T follicular helper cell (primary cell): ENCODE results near the gene BSCL2.
"Not testable (repeated sequence)": the region's sequence is repeated elsewhere in the genome, so short reads cannot be mapped to it uniquely, and the experiment has no call there.

Experiments used
- DNase-seq: peaks from one replicate; pipeline ENCODE4 v3.0.0-alpha.2; 2020; ENCODE audit warnings: low read depth
- total RNA-seq, 2 experiments: gene quantifications; one replicate each; lab custom pipeline; 2026; lab: John Stamatoyannopoulos, UW

BSCL2 gene
- 3.0 to 6.0 reads per million in 2 experiments for total RNA-seq

DNA sequence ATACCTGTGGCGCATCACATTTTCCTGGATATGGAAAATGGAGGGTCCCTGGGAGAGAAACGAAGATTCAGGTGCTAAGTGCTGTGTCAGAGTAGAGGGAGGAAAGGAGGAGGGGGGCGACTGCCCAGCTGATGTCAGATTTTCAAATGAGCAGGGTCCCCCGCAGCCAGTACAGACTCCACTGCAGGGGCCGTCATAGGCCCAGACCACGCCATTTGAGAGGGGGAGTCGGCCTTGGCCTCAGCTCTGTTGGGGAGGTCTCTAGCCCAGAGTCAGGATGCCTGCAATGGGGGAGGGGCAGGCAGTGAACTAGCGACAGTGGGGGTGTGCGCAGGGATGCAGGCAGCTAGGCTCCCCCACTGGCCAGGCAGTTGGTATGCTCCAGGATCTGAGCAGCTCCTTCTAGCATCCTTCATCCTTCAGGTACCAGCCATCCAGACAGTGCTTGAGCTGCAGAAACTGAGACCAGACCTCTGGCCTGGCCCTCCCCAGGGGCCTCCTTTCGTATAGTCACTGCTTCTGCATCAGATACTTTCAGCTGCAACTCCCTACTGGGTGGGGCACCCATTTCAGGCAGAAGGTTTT is at the start of gene BSCL2, which contains the start of gene GNG3:
Gene BSCL2, minus strand, starts transcription at position 148 of the 585 bp plus-strand sequence. CDS start 229 bp downstream, outside the sequence.
Gene GNG3, plus strand, starts transcription at position 400 of the 585 bp plus-strand sequence. CDS start 620 bp downstream, outside the sequence.
- DNase-seq: no peak

DNA sequence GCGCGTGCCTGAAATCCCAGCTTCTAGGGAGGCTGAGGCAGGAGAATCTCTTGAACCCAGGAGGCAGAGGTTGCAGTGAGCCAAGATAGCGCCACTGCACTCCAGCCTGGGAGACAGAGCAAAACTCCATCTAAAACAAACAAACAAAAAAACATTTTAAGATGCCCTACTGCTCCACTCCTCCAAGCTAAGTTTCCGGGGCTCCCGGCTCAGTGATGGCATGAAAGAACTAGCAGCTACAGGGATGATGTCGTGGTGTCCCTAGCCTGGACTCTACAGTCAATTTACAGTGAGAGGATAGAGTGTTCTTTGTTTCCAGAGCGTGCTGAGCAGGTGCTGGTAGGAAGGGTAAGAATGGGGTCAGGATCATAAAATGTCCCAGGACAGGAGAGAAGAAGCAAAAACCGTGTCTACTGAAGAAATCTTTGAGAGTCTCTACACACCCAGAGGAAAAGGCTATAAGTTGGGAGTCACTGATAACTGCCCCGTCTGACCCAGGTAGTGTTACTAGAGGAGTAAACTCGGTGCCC is 47.9 kb upstream of the BSCL2 start:
- DNase-seq: no peak

DNA sequence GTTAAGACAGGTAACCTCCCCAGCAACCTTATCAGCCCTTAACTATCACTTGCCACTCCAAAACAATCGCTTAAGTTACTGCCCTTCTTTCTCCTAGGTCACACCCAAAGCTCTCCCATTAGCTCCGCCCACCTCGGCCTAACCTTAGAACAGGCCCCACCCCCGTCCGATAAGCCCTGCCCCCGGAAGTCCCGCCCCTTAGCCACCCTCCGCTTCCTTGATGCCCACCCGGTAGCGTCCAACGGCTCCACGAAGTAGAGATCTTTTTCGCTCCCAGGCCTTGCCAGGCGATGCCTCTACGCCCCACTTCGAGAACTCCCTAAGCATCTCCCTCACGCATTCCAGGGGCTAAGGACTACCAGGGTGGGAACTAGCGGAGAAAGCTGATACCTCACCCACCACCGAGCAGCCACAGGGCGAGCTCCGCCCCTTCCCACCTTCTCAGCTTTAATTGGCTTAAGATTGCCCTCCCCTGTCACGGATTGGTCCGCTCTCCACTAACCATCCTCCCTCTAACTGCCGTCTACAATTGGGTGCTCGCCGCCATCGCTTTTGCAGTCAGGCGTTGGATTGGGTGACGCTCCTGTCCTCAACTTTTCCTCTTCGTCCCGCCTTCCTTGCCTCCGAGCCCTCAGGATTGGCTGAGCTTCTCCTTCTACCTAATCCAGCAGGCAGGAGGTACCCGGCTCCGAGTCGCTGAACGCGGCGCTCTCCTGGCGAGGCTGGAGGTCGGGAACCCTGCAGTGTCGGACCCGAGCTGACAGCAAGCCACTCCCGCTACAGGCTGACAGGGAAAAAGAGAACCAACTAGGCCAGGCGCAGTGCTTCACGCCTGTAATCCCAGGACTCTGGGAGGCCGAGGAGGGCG is 46.7 kb upstream of the BSCL2 start, which contains the start of gene ZBTB3:
Gene ZBTB3, minus strand, starts transcription at position 425 of the 868 bp plus-strand sequence. CDS start 496 bp downstream, outside the sequence.
- DNase-seq: peak; percentile 95

DNA sequence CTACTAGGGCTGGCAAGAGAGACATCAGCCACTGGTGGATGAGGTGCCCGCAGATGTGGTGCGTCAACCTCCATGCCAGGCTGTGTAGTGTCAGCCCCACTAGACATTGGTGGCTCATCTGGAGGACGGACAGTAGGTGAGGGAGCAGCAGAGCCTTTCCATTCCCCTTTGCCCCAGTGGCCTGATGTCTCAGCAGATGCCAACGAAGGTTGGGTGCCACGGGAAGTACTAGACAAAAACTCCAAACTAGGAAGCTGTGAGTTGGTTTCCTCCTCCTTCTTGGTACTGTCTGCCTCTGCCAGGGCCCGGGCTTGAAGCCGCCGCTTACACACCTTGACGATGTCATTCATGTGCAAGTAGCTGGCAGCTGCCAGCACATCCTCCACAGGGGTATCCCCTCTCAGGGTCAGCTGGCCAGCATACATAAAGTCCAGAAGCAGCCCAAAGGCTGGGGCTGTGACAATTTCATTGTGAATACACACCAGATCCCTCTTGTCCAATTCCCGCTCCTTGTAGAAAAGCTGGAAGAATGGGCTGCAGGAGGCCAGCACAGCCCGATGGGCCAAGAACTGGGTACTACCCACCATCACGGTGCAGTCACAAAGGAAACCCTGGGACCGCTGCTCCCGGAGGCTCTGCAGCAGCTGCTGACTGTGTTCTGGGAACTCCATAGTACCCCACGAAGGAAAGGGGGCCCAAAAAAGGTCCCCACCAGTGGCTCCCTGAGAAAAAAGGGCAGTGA is 45.9 kb upstream of the BSCL2 start:
- DNase-seq: no peak

DNA sequence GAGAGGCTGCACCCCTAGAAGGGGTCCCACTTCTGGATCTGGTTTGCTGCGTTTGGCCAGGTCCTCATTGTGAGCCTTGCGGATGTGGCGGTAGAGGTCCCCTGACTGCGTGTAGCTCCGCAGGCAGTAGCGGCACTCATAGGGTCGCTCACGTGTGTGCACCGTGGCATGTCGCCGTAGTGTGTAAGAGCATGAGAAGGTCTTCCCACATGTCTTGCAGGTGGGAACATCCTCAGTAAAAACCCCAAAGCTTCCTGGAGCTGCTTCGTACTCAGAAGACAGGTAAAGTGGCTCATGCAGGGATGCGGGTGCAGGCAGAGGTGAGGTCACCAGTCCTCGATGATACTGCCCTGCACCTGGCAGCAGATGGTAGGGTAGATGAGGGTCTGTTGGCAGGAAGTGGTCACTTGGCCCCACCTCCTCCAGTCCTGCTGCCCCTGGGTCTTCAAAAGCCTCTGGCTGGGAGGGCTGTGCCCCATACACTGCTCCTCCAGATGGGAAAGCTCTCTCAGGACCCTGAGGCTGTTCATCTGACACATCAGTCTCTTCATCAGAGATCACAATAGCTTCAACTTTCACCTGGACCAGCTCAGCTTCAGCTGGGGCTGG is 45.1 kb upstream of the BSCL2 start:
- no peak for DNase-seq

DNA sequence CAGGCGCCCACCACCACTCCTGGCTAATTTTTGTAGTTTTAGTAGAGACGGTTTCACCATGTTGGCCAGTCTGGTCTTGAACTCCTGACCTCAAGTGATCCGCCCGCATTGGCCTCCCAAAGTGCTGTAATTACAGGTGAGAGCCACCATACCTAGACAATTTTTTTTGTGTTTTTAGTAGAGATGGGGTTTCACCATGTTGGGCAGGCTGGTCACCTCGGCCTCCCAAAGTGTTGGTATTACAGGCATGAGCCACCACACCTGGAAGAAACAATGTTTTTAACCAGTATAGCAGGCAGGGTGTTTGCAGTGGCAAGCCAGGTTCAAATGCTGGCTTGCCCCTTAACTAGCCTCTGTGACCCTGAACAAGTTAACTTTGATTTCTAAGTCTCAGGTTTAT is 42.7 kb upstream of the BSCL2 start:
- DNase-seq: not testable (repeated sequence)

DNA sequence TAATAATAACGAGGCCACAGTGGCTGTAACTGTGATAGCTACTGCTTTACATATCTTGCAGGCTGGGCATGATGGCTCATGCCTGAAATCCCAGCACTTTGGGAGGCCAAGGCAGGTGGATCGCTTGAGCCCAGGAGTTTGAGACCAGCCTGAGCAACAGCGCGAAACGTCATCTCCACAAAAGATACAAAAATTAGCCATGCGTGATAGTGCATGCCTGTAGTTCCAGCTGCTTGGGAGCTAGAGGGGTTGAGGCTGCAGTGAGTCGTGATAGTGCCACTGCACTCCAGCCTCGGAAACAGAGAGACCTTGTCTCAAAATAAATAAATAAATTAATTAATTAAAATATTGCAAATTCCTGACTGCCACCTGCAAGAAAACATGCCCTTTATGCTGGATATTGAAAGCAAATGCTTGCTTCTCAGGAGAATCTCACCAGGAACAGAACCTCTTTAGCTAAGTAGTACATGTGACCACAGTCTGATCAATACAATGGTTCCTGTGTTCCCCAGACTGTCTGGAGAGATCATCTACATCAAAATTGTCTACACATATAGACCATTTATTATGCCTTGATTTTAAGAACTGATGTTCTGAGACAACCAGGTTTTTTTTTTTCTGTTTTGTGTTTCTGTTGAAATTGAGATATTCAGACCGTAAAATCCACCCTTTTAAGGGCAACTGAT is 40.4 kb upstream of the BSCL2 start:
- DNase-seq: no peak

DNA sequence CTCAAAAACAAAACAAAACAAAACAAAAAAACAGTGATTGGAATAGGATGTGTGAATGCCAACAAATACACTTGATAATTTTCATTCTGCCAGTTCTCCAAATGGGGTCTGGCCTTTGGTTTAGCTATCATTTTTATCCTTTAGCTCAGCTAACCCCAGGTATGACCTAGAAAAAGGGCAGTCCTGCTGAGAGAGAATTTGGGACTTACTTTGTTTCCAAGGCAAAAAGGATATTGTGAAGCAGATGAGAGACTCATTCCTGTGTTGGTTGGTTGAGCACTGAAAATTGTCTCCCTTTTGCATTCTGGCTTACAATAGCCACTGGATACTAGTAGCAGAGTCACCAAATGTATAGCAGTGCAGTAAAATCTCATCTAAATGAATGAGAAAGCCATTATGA is 30.0 kb upstream of the BSCL2 start:
- DNase-seq: no peak

DNA sequence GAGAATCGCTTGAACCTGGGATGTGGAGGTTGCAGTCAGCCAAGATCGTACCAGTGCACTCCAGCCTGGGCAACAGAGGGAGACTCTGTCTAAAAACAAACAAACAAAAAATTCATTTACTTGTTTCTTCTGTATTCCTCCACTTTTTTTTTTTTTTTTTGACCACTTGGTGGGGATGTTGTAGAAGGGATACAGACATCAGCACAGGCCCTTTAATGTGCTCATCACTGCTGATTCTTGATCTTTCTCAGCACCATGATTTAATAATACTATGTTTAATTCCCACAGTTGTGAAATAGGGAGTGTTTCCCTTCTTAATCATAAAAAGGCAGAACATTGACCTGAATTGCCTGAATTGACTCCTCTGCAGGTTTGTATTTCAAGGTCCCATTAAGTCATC is 25.6 kb upstream of the BSCL2 start:
- no peak for DNase-seq

DNA sequence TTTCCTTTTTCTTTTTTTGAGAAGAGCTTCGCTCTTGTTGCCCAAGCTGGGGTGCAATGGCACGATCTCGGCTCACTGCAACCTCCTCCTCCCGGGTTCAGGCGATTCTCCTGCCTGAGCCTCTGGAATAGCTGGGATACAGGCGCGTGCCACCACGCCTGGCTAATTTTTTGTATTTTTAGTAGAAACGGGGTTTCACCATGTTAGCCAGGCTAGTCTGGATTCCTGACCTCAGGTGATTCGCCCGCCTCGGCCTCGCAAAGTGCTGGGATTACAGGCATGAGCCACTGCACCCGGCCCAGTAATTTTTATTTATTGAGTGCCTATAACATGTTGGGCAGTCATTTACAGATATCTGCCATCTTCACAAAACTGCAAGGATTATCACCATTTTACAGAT is 22.9 kb upstream of the BSCL2 start:
- not testable (repeated sequence) for DNase-seq

DNA sequence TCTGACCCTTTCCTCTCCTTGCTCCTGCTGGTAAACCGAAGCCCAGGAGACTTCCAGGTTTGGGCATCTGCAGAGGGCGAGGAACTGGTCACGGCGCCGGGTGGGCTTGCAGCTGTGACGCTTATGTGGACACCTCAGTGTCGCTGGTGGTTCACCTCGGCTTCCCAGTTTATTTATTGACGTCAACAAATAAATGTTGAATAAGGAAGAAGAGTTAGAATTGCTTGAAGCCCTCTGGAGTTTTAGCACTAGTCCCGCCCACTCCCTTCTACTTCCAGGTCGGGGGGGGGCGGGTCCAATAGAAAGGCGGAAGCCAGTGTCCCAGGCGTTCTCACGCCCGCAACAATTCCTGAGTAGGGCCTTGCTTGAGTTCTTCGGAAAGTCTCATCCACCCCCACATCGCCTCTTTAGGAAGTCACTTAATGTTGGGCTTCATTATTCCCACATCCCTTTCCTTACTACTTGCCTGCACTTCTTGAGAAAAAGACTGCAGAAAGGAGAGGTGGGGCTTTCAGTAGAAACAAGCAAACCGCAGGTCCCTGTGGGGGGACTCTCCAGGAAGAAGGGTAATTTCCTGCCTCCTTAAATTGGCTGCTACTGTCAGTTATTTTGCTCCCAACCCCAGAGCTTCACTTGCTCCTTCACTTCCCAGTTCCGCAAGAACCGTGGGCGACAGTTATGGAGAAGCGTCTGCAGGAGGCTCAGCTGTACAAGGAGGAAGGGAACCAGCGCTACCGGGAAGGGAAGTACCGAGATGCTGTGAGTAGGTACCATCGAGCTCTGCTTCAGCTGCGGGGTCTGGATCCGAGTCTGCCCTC is 21.2 kb upstream of the BSCL2 start, which contains the start of gene TTC9C:
Gene TTC9C, plus strand, starts transcription at position 316 of the 818 bp plus-strand sequence. Its CDS starts 363 bp downstream, at position 679.
- DNase-seq: peak; percentile 79

DNA sequence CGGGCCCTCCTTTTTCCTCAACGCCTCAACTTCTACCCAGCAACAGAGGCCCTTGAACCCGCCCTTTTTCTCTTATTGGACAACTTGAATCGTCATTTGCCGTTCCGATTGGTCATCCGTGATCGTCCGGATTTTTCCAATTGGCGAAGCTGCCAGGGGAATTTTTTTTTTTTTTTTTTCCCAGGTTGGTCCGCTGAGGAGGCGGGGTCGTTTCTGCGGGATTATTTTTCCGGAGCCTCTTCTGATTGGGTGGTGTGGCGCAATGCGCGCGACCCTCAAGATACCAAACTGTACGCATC is 20.6 kb upstream of the BSCL2 start:
- DNase-seq: peak; percentile 83

DNA sequence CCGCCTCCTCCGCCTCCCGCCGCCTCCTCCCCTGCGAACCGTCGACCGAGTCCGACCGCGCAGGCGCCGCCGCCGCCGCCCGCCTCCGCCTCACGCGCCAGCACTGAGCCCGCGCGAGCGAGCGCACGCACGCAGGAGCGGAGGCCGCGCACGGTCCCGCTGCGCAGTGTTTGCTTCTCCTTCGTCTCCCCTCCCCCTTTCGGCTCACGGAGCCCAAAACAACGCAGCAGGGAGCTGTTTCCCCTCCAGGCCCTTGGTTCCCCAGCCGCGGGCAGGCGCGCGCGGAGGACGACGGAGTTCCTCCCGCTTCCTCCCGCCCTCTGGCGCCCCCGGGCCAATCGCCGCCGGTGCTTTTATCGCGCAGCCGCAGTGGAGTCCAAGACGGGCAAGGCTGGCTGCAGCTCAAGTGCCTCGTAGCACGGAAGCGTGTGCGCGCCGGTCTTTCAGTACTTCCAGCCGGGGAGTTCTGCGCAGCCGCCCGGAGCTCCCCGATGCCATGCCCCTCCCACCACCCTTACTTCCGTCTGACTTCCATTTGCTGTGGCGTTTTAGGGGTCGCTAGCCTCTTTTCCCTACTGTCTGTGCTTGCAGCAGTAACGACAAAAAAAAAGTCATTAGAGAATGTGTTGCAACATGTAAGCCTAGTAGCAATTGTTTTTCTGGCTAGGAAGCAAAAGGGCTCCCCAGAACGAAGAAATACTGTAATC is 20.1 kb upstream of the BSCL2 start, which contains the start of gene HNRNPUL2:
Gene HNRNPUL2, minus strand, starts transcription at position 293 of the 707 bp plus-strand sequence. CDS start 301 bp downstream, outside the sequence.
- DNase-seq: peak; percentile 98

DNA sequence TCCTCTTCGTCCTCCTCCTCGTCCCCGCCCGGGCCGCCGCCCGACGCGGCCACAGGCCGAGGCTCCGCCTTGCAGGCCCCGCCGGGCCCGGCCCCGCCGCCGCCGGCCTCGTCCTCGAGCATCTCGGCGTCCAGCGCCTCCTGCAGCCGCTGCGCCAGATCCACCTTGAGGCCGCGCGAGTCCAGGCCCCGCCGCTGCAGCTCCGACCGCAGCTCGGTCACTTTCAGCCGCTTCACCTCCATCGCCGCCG is 19.6 kb upstream of the BSCL2 start:
- DNase-seq: no peak

DNA sequence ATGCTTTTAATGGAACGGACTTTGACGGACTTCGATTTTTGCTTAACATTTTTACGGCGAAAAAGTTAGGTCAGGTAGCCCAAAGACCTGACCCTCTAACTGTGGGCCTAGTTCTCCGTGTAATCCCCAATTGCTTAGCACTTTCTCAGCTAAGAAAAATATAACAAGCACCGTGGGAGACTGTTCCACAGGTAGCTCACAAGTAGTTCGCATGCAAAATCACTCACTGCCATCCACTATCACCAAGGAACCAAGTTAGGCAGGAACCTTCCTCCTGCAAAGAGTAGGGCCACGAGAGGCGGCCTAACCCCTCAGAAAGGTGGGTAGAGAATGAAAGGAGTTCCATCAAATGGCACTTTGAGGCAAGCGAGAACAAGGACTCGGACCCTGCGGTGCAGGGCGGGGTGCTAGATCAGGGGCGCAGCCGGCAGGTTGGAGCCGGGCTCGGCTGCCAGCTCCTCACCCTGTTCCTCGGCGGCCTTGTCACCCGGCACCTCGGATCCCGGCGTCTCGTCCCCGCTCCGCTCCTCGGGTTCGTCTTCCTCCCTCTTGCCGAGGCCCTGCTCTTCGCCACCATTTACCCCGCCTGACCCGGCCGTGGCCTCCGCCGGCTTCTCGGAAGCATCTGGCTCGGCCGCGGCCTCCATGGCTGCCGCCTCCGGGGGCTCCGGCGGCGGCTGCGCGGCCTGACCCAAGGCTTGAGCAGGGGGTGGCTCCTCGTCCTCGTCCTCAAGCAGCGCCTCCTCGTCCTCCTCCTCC is 19.1 kb upstream of the BSCL2 start:
- DNase-seq: no peak

DNA sequence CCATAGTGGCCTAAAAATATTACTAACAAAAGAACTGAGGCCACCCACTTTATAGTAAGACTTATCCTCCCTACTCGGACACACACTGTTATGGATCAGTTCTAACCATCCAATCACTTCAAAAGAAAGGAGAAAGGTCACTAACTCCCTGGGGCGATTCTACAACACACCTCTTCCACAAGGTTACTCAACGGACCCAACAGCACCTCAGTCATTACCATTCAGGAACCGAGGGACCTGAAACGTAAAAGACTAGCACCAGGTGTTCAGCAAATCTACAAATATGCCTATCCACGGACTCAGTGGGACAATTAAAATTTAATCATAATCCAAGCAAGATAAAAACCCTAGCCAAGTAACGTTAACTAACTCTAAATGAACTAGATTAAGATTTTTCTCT is 18.4 kb upstream of the BSCL2 start:
- DNase-seq: no peak

DNA sequence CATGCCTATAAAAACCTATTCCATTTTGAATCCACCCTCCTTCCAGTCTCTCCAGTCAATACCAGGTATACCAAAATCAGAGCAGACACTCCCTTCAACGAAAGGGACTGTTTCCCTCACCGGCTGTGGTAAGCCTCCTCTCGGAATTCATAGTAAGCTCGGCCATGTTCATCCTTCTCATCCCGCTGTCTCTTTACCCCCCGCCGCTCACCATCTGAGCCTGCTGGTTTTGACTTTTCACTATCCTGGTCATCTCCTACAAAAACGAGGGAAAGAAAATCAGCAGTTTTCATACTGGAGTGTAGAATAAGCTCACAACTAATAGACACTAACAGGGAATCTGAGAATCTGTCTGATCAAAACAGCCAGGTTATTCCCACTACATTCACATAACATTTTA is 16.9 kb upstream of the BSCL2 start:
- no peak for DNase-seq

DNA sequence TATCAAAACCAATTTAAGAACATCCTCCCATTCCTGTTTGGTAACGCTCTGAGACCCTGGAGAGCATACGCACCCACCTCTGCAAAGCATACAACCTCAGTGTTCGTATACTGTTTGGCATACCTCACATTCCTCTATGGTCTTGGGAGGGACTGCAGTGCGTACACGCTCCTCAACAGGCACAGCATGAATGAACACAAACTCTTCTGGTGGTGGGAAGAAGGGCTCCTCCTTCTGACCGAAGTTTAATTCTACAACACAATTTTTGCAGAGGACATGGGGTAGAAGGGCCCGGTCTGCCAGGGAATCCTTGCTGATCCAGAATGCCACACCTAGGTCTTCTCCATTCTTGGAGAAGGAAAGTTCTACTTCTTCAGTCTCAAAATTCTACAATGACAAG is 14.8 kb upstream of the BSCL2 start:
- DNase-seq: no peak
